ENCODE data around the gene SDK1.
"Not testable (repeated sequence)": the region's sequence is repeated elsewhere in the genome, so short reads cannot be mapped to it uniquely, and the experiment has no call there.

Gene SDK1

GRCh38 chr7:3544202-3544601, 243.2 kb downstream of the SDK1 start:
- no peak for DNase-seq

GRCh38 chr7:3548815-3549214, 247.8 kb downstream of the SDK1 start:
- DNase-seq: no peak

GRCh38 chr7:3549601-3550000, 248.5 kb downstream of the SDK1 start:
- no peak for DNase-seq

GRCh38 chr7:3551536-3551935, 250.5 kb downstream of the SDK1 start:
- DNase-seq: no peak

- no peak for DNase-seq
These were observed 251.4 kb downstream of the SDK1 start for GRCh38 chr7:3552499-3552898.

GRCh38 chr7:3558400-3558799, 257.3 kb downstream of the SDK1 start:
- DNase-seq: no peak

- peak; percentile 74 for DNase-seq
These were observed 258.2 kb downstream of the SDK1 start for GRCh38 chr7:3559278-3559677.

GRCh38 chr7:3560495-3560894, 259.4 kb downstream of the SDK1 start:
- no peak for DNase-seq

- no peak for DNase-seq
These were observed 260.9 kb downstream of the SDK1 start for GRCh38 chr7:3561932-3562331.

- DNase-seq: no peak
These were observed 263.2 kb downstream of the SDK1 start for GRCh38 chr7:3564231-3564630.

- no peak for DNase-seq
These were observed 267.5 kb downstream of the SDK1 start for GRCh38 chr7:3568516-3568915.

- no peak for DNase-seq
These were observed 268.6 kb downstream of the SDK1 start for GRCh38 chr7:3569643-3570042.

GRCh38 chr7:3573151-3573550, 272.1 kb downstream of the SDK1 start:
- DNase-seq: no peak

- no peak for DNase-seq
These were observed 273.3 kb downstream of the SDK1 start for GRCh38 chr7:3574386-3574785.

- DNase-seq: no peak
These were observed 274.9 kb downstream of the SDK1 start for GRCh38 chr7:3575753-3576531.

GRCh38 chr7:3578399-3578798, 277.3 kb downstream of the SDK1 start:
- no peak for DNase-seq

GRCh38 chr7:3579638-3580219, 278.7 kb downstream of the SDK1 start:
- no peak for DNase-seq

GRCh38 chr7:3582145-3582544, 281.1 kb downstream of the SDK1 start:
- DNase-seq: not testable (repeated sequence)

GRCh38 chr7:3585826-3586225, 284.8 kb downstream of the SDK1 start:
- no peak for DNase-seq

GRCh38 chr7:3588341-3588740, 287.3 kb downstream of the SDK1 start:
- DNase-seq: no peak

GRCh38 chr7:3589752-3590151, 288.7 kb downstream of the SDK1 start:
- DNase-seq: no peak

- no peak for DNase-seq
These were observed 290.2 kb downstream of the SDK1 start for GRCh38 chr7:3591219-3591618.

GRCh38 chr7:3591944-3592343, 290.9 kb downstream of the SDK1 start:
- DNase-seq: no peak

- no peak for DNase-seq
These were observed 291.5 kb downstream of the SDK1 start for GRCh38 chr7:3592401-3593134.
